Heart left ventricle (tissue), 13 donors: ENCODE results near the gene COL1A2.

Source experiments
- POLR2A ChIP-seq, 2 donors: fragments of 450-650 bp; IDR thresholded peaks; one replicate each; pipeline ENCODE4 v1.6.1; 2017; ENCODE audit warnings: antibody characterized with exemption in 2 of 2, mild to moderate bottlenecking in 2 of 2, moderate library complexity in 2 of 2
- TF ChIP-seq, protein P1 (sequence below), 12 donors: fragments of 200-600 bp; sonication (generic) in 4 of 12; IDR thresholded peaks; one replicate each; pipeline versions ENCODE4 v1.5.0 to v1.8.0; 2018 to 2022; ENCODE audit warnings: antibody characterized with exemption in 12 of 12, mild to moderate bottlenecking in 5 of 12
- donor health status: ischemic (EF 13 %, LVEDD 7.1; RV severe dilation, severe dysfunction).
- donor health status: DM: no; HTN: yes; CAD: no.
- donor health status: DM: no; HTN: no; CAD: no.
- donor health status: ischemic (EF 25% LVEDD 6.9; RV normal size, moderate dysfunction).
- donor health status: ischemic (EF 25% LVEDD 5.7; RV mildly dilated, moderate dysfunction).
- donor health status: ischemic (EF 35%, LVEDD 5.7; RV mildly dilated, moderate dysfunction).
- donor health status: nonischemic (EF 11% LVEDD 7.7; RV severe dilation, severe dysfunction).
- donor health status: DM: yes; HTN: yes; CAD: no.
- donor health status: PGD.
- donor health status: ischemic (EF 29% LVEDD 5.4; RV normal size, mild dysfunction).
- donor health status: nonischemic (EF 23%, LVEDD 6.1; RV moderate dilation, normal function).

DNA sequence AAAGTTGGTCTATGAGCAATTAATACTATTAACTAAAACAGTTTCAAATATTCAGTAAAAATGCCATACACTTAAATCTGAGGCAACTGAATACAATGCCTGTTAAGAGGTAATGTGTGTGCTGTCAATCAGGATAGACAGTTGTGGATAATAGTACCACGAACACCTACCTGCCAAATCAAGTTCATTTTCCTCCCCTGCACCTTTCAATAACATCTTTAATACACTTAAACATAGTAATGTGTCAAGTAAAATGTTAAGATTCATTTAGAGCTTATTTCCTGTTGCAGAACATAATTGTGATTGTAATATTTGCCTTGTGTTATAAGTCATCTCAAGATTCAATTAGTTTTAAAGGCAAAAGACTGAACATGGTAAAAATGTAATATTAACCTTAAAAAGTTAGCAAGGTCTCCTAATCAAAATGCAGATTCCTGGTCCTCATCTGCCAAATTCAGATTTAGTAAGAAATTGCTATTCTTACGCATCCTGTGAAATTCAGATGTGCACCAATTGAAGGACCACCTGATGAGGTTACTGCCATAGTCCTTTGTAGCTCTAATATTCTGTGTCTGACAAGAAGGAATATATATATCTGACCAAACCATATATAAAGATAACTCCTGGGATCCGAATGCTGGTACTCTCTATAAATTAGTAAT lies 37.1 kb downstream of the COL1A2 start:
- TF ChIP-seq, protein P1, sequence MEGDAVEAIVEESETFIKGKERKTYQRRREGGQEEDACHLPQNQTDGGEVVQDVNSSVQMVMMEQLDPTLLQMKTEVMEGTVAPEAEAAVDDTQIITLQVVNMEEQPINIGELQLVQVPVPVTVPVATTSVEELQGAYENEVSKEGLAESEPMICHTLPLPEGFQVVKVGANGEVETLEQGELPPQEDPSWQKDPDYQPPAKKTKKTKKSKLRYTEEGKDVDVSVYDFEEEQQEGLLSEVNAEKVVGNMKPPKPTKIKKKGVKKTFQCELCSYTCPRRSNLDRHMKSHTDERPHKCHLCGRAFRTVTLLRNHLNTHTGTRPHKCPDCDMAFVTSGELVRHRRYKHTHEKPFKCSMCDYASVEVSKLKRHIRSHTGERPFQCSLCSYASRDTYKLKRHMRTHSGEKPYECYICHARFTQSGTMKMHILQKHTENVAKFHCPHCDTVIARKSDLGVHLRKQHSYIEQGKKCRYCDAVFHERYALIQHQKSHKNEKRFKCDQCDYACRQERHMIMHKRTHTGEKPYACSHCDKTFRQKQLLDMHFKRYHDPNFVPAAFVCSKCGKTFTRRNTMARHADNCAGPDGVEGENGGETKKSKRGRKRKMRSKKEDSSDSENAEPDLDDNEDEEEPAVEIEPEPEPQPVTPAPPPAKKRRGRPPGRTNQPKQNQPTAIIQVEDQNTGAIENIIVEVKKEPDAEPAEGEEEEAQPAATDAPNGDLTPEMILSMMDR (IDR thresholded peaks at IDR 0.05), result no peak
- TF ChIP-seq POLR2A (IDR thresholded peaks at IDR 0.05), result no peak
